Measurements from ENCODE around the gene CCNQ. TPM values are rescaled to one million over a fixed set of nuclear protein-coding genes. Genes with fewer than 3 reads are reported as not detected.

The CCNQ gene
- total and polyA plus RNA-seq, 2 donors (not counting 3 experiments of a cell fraction or from before 2014, with no cell fraction given), result 21.3 to 37.0 TPM

GRCh38 chrX:153576239-153576870 is 22.6 kb downstream of the CCNQ start:
- Histone ChIP-seq H3K27ac (ENCODE audit: insufficient read depth, low read depth, low read length) (no peak overlapping the region), H3K79me2 (ENCODE audit: control insufficient read depth, insufficient read depth, low read length) (no peaks in the 10 kb centered on the region), H2AFZ (ENCODE audit: low read depth, low read length) (no peak overlapping the region), H3K4me2 (ENCODE audit: insufficient read depth, low read length) (no peak overlapping the region), H3K9me1 (replicated peaks; ENCODE audit: control insufficient read depth, extremely low read depth, insufficient read depth, low read length) (no peaks in the 10 kb centered on the region), H3K27me3 (ENCODE audit: control insufficient read depth in 2 of 2, insufficient read depth in 2 of 2, low read length in 2 of 2) (no peaks in the 10 kb centered on the region), H3K4me1 (ENCODE audit: control insufficient read depth, extremely low read depth, insufficient read depth, low read length) (no peaks in the 10 kb centered on the region), H3K9ac (replicated peaks; ENCODE audit: extremely low read depth, insufficient read depth, low read length) (no peak overlapping the region), H3K9me3 (replicated peaks; ENCODE audit: control insufficient read depth, insufficient read depth, low read length) (no peaks in the 10 kb centered on the region), H3K36me3 (ENCODE audit: control insufficient read depth in 2 of 2, extremely low read depth in 1 of 2, insufficient read depth in 2 of 2, low read length in 2 of 2) (no peaks in the 10 kb centered on the region), H4K20me1 (replicated peaks; ENCODE audit: control insufficient read depth, extremely low read depth, insufficient read depth, low read length) (no peaks in the 10 kb centered on the region), H3K4me3 (replicated peaks in 1 of 3; ENCODE audit: insufficient read depth in 1 of 3, low read depth in 1 of 3, low read length in 3 of 3) (no peak overlapping the region)
- intact Hi-C loops (cut with micrococcal nuclease), result no loop called here
- ChIA-PET POLR2A (no interaction called here), CTCF (no interaction called here)
- dilution Hi-C loops (cut with MboI; ENCODE audit: extremely low pct_ligation_motif_present, low sequenced_read_pairs), result no loop called here
- TF ChIP-seq POLR2AphosphoS5 (IDR thresholded peaks at IDR 0.05; ENCODE audit: insufficient read depth, low read depth, low read length), result no peak
- TF ChIP-seq EZH2 (IDR thresholded peaks at IDR 0.05; ENCODE audit: borderline replicate concordance, low read depth, low read length, severe bottlenecking), result no peak
- TF ChIP-seq JUN (IDR thresholded peaks at IDR 0.05; ENCODE audit: borderline replicate concordance, insufficient read depth, insufficient read length, low read depth), result no peak
- TF ChIP-seq FOS (IDR thresholded peaks at IDR 0.05; ENCODE audit: borderline replicate concordance, insufficient read depth, low read length), result no peak
- BruUV-seq (replicated peaks), result no TSS peak
- FAIRE-seq, result no peak
- DNase-seq (ENCODE audit: low read depth, low spot score), result no peak

- Histone ChIP-seq H3K4me2 (ENCODE audit: insufficient read depth, low read length) (no peak overlapping the region), H3K27me3 (ENCODE audit: control insufficient read depth in 2 of 2, insufficient read depth in 2 of 2, low read length in 2 of 2) (no peaks in the 10 kb centered on the region), H3K36me3 (ENCODE audit: control insufficient read depth in 2 of 2, extremely low read depth in 1 of 2, insufficient read depth in 2 of 2, low read length in 2 of 2) (no peaks in the 10 kb centered on the region), H3K9ac (replicated peaks; ENCODE audit: extremely low read depth, insufficient read depth, low read length) (no peak overlapping the region), H3K79me2 (ENCODE audit: control insufficient read depth, insufficient read depth, low read length) (no peaks in the 10 kb centered on the region), H2AFZ (ENCODE audit: low read depth, low read length) (no peak overlapping the region), H3K4me1 (ENCODE audit: control insufficient read depth, extremely low read depth, insufficient read depth, low read length) (no peaks in the 10 kb centered on the region), H3K9me1 (replicated peaks; ENCODE audit: control insufficient read depth, extremely low read depth, insufficient read depth, low read length) (no peaks in the 10 kb centered on the region), H4K20me1 (replicated peaks; ENCODE audit: control insufficient read depth, extremely low read depth, insufficient read depth, low read length) (no peaks in the 10 kb centered on the region), H3K27ac (ENCODE audit: insufficient read depth, low read depth, low read length) (no peak overlapping the region), H3K9me3 (replicated peaks; ENCODE audit: control insufficient read depth, insufficient read depth, low read length) (no peaks in the 10 kb centered on the region), H3K4me3 (replicated peaks in 1 of 3; ENCODE audit: insufficient read depth in 1 of 3, low read depth in 1 of 3, low read length in 3 of 3) (no peak overlapping the region)
- intact Hi-C loops (cut with micrococcal nuclease), result no loop called here
- DNase-seq (ENCODE audit: low read depth, low spot score), result no peak
- dilution Hi-C loops (cut with MboI; ENCODE audit: extremely low pct_ligation_motif_present, low sequenced_read_pairs), result no loop called here
- no TSS peak for BruUV-seq (replicated peaks)
- ChIA-PET POLR2A (no interaction called here), CTCF (interaction anchor here (1.2 kb wide), 1 partner anchor 36 kb away, joined by 5 read pairs; no protein-coding TSS in a partner anchor)
- no peak for FAIRE-seq
- TF ChIP-seq POLR2A (IDR thresholded peaks at IDR 0.05; ENCODE audit: low read depth, low read length), result no peak
- no peak for TF ChIP-seq FOS (IDR thresholded peaks at IDR 0.05; ENCODE audit: borderline replicate concordance, insufficient read depth, low read length)
- TF ChIP-seq MYC (IDR thresholded peaks at IDR 0.05; ENCODE audit: low read depth, low read length), result no peak
Observed at GRCh38 chrX:153573984-153574383, 25.0 kb downstream of the CCNQ start.
